NB4 (cell line): Measurements from ENCODE around the gene LRBA.

Source experiments
- DNase-seq: peaks from one replicate; pipeline ENCODE4 v3.0.0; 2010; ENCODE audit warnings: low read depth
- H3K4me3 ChIP-seq: one replicate; pipeline ENCODE4 v1.5.1; 2011; ENCODE audit warnings: mild to moderate bottlenecking, low read depth, low read length, moderate library complexity
- MYC ChIP-seq: IDR thresholded peaks from 2 replicates; pipeline ENCODE4 v1.6.1; 2011; ENCODE audit warnings: low read depth, low read length
- POLR2A ChIP-seq: IDR thresholded peaks from 2 replicates; pipeline ENCODE4 v1.6.1; 2011; ENCODE audit warnings: mild to moderate bottlenecking; ENCODE audit not compliant: insufficient read length; ENCODE audit errors: extremely low read depth
- TF ChIP-seq, protein P1 (sequence below): IDR thresholded peaks from 2 replicates; pipeline ENCODE4 v1.6.1; 2011; ENCODE audit warnings: low read depth, low read length
- TF ChIP-seq, protein P2 (sequence below): IDR thresholded peaks from one replicate; pipeline ENCODE4 v1.5.1; 2012; ENCODE audit warnings: low read depth, low read length

LRBA gene

DNA sequence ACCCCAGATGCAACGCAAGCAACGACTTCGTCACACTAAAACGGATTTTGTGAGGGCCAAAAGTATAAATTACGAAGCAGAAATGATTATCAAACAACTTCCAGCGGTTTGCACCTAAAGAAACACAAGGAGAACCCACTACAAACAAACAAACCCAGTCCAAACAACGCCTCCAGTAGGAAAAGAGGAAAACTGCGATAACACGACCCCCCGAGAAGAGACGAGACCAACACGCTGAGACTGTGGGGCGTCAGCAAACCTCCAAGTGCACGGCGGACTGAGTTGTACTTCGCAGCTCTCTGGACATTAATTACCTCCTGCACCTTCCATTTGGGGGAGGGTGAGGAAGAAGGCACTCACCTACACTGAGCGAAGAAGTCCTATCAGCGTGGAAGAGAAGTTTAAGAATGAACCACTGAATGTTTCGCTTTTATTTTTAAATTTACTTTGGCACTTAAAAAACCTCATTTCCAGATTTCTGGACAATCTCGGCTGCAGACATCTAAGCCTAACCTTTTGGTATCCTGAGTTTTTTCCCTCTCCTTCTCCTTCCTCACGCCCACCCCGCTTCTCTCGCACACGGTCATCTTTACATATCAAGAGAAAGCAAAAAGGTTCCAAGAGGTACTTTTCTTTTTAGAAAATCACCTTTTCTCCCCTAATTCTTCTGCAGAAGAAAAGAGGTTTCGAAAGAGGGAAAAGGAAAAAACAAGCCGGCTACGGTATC is 432.8 kb downstream of the LRBA start, which contains the start of gene MAB21L2:
Gene MAB21L2, plus strand, starts transcription at position 6 of the 727 bp plus-strand sequence. CDS start 879 bp downstream, outside the sequence.
- TF ChIP-seq, protein P1, sequence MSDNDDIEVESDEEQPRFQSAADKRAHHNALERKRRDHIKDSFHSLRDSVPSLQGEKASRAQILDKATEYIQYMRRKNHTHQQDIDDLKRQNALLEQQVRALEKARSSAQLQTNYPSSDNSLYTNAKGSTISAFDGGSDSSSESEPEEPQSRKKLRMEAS: no peak
- TF ChIP-seq, protein P2, sequence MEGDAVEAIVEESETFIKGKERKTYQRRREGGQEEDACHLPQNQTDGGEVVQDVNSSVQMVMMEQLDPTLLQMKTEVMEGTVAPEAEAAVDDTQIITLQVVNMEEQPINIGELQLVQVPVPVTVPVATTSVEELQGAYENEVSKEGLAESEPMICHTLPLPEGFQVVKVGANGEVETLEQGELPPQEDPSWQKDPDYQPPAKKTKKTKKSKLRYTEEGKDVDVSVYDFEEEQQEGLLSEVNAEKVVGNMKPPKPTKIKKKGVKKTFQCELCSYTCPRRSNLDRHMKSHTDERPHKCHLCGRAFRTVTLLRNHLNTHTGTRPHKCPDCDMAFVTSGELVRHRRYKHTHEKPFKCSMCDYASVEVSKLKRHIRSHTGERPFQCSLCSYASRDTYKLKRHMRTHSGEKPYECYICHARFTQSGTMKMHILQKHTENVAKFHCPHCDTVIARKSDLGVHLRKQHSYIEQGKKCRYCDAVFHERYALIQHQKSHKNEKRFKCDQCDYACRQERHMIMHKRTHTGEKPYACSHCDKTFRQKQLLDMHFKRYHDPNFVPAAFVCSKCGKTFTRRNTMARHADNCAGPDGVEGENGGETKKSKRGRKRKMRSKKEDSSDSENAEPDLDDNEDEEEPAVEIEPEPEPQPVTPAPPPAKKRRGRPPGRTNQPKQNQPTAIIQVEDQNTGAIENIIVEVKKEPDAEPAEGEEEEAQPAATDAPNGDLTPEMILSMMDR: no peak
- TF ChIP-seq MYC: no peak
- TF ChIP-seq POLR2A: no peak
- no peak for DNase-seq
- no peak within 1 kb of the TSS for H3K4me3 ChIP-seq

DNA sequence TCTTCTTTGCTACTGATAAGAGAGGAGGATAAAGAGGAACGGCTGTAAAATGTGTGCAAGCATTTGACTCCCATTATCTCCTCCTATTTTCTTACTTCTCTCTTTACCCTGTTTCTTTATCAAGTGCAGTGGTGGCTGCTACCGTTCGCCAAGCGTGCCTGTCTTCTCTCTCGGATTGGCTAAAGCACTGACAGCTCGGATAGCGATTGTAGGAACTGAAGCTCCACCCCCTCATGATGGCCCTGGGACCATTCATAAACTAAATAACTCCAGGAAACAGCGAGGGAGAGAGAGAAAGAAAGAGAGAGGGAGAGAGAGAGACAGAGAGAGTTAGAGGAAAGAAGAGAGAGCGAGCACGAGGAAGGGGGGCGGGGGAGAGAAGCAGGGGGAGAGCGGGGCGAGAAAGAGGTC is 433.4 kb downstream of the LRBA start:
- TF ChIP-seq, protein P1: no peak
- TF ChIP-seq MYC: no peak
- TF ChIP-seq POLR2A: no peak
- TF ChIP-seq, protein P2: no peak
- DNase-seq: no peak
- H3K4me3 ChIP-seq: no peak overlapping the region

DNA sequence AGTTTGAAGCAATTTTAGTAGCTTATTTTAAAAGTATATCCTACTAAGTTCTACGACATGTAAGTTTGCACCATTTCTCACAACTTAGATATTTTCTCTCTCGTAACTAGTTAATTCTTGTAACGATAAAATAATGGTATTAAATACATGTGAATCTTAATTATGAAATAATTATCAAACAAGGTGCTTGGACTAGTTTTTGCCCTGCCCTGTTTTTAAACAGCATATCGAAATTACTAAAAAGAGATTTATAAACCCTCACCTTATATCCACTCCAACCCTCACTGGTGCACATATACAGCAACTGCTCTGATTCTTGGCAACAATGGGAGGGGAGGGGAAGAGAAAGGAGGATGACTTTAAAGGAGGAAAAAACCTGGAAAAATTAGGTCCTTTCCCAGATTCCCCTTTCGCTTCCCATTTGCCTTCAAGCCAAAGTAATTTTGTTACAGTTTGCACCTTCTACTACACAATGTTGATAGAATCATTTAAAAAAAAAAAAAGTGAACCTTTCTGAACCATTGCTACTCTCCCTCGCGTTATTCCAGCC is 434.0 kb downstream of the LRBA start:
- DNase-seq: no peak
- TF ChIP-seq, protein P2: no peak
- TF ChIP-seq, protein P1: no peak
- TF ChIP-seq MYC: no peak
- H3K4me3 ChIP-seq: no peak overlapping the region

DNA sequence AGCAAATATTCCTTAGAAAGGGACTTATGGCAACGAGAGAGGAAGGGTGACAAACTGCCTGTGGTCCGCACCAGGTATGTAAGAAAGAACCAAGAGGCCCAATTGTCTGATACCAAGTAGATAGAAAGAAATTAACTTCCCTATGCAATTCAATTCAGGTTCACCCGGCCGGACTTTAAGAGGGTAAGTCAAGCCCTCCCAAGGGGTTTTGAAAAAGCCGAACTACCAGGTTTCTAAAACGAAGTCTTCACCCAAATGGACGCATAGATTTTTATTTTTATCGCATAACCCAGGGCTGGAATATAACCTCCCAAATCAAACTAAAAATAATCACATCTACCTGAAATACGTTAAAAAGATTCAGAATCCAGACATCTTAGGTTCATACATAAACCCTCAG is 434.8 kb downstream of the LRBA start:
- DNase-seq: no peak
- H3K4me3 ChIP-seq: no peak overlapping the region

DNA sequence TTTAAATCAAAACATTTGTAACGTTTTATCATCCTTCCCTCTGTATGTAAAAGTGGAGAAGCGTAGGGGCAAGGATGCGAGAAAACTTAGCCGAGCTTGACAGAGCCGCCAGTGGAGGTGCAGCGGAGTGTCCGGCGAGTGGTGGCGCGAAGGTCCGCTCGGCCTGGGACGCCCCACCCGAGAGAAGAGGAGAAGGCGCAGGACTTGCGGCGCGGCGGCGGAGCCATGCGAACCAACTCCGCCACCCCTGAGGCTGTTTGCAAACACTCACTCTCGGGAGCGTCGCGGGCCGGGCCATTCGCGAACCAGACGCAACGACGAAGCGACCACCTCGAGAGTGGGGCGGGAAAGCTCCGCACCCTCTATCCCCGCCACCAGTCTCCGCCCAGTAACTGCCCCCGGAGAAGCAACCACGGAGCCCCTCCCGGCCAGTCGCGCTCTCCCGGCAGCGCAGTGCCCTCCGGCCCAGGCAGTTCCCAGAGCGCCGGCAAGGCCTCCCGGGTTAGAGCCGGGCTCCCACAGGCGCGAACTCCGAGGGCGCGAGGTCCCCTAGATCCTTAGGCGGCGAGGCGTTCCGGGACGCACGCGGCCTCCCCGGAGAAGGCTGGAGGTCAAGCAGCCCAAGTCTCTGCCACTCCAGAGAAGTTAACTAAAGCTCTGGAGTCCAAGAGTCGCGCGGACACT is 435.4 kb downstream of the LRBA start:
- no peak overlapping the region for H3K4me3 ChIP-seq
- no peak for DNase-seq
- TF ChIP-seq, protein P2: no peak
- TF ChIP-seq, protein P1: no peak
- no peak for TF ChIP-seq POLR2A
- TF ChIP-seq MYC: no peak

More for the DNA sequence above, 434.8 kb downstream of the LRBA start:
- TF ChIP-seq, protein P1: no peak
- no peak for TF ChIP-seq POLR2A
- TF ChIP-seq, protein P2: no peak
- TF ChIP-seq MYC: no peak
